ENCODE data around the gene TRPM3. TPM values are rescaled to one million over a fixed set of nuclear protein-coding genes. Genes with fewer than 3 reads are reported as not detected.

The TRPM3 gene
- total RNA-seq (2013): 0.04 TPM
- not detected for polyA plus RNA-seq
- under 0.01 TPM in 1 of 2 replicates, not detected in the other for polyA minus RNA-seq
- total RNA-seq: 0 to 6.8 (median 0.31) reads per million in 11 experiments

- DNase-seq: no peak
- H3K4me3 Mint-ChIP-seq: no peak within 1 kb of the TSS
- peaks cover 0 to 7% of the 10 kb centered on the region in 2 donors for H3K27me3 ChIP-seq (ENCODE audit: control insufficient read depth in 2 of 2, insufficient read depth in 2 of 2, low read length in 2 of 2)
- H2AFZ ChIP-seq (ENCODE audit: insufficient read depth, low read depth, low read length, poor library complexity, severe bottlenecking): no peak within 1 kb of the TSS
- no peak within 1 kb of the TSS for H3K9ac ChIP-seq (ENCODE audit: insufficient read depth, low read length, poor library complexity, severe bottlenecking)
- no peaks in the 10 kb centered on the region for H3K36me3 ChIP-seq (replicated peaks in 1 of 2; ENCODE audit: control insufficient read depth in 1 of 2, insufficient read depth in 2 of 2, low read length in 2 of 2)
- WGBS (ENCODE audit: insufficient coverage): 5% methylated on average over 7 of the region's 19 CpGs
- no peaks in the 10 kb centered on the region for H4K20me1 ChIP-seq (ENCODE audit: insufficient read depth, low read length)
- no peak for TF ChIP-seq CTCF (IDR thresholded peaks at IDR 0.05)
- no peaks in the 10 kb centered on the region for H3K4me1 Mint-ChIP-seq
- H3K27ac Mint-ChIP-seq: no peak within 1 kb of the TSS
- no peaks in the 10 kb centered on the region for H3K9me3 ChIP-seq (replicated peaks in 1 of 2; ENCODE audit: control insufficient read depth in 1 of 2, insufficient read depth in 1 of 2, low read length in 2 of 2)
- no peaks in the 10 kb centered on the region for H3K79me2 ChIP-seq (ENCODE audit: insufficient read depth, low read length)
- H3K4me1 ChIP-seq (ENCODE audit: control insufficient read depth in 1 of 2, insufficient read depth in 2 of 2, low read length in 2 of 2): no peaks in the 10 kb centered on the region
- H3K4me3 ChIP-seq (replicated peaks in 1 of 3; ENCODE audit: low read depth in 2 of 3, low read length in 3 of 3): no peak within 1 kb of the TSS
- no peak within 1 kb of the TSS for H3K4me2 ChIP-seq (replicated peaks; ENCODE audit: extremely low read depth, low read length, poor library complexity, severe bottlenecking)
- H3K9me3 Mint-ChIP-seq: peaks cover 0 to 2% (median 0%) of the 10 kb centered on the region in 7 donors
- H3K27ac ChIP-seq (ENCODE audit: low read depth in 1 of 2, low read length in 2 of 2): no peak within 1 kb of the TSS
- intact Hi-C loops (cut with micrococcal nuclease): no loop called here
- H3K36me3 Mint-ChIP-seq: no peaks in the 10 kb centered on the region
- H3K27me3 Mint-ChIP-seq (ENCODE audit: low read depth in 3 of 3): peaks cover 4 to 13% (median 9%) of the 10 kb centered on the region in 3 donors
Observed at GRCh38 chr9:71121275-71122021, at the start of gene TRPM3. TSS of gene TRPM3 (minus strand) at chr9:71121621. CDS start at chr9:71121354, 267 bp downstream.

- Histone ChIP-seq H3K4me2 (replicated peaks; ENCODE audit: extremely low read depth, low read length, poor library complexity, severe bottlenecking) (no peak overlapping the region), H2AFZ (ENCODE audit: insufficient read depth, low read depth, low read length, poor library complexity, severe bottlenecking) (no peak overlapping the region), H4K20me1 (ENCODE audit: insufficient read depth, low read length) (no peaks in the 10 kb centered on the region), H3K27ac (ENCODE audit: low read depth in 1 of 2, low read length in 2 of 2) (no peak overlapping the region), H3K79me2 (ENCODE audit: insufficient read depth, low read length) (no peaks in the 10 kb centered on the region), H3K9me3 (replicated peaks in 1 of 2; ENCODE audit: control insufficient read depth in 1 of 2, insufficient read depth in 1 of 2, low read length in 2 of 2) (no peaks in the 10 kb centered on the region), H3K36me3 (replicated peaks in 1 of 2; ENCODE audit: control insufficient read depth in 1 of 2, insufficient read depth in 2 of 2, low read length in 2 of 2) (no peaks in the 10 kb centered on the region), H3K4me3 (replicated peaks in 1 of 3; ENCODE audit: low read depth in 2 of 3, low read length in 3 of 3) (no peak overlapping the region), H3K4me1 (ENCODE audit: control insufficient read depth in 1 of 2, insufficient read depth in 2 of 2, low read length in 2 of 2) (no peaks in the 10 kb centered on the region), H3K9ac (ENCODE audit: insufficient read depth, low read length, poor library complexity, severe bottlenecking) (no peak overlapping the region), H3K27me3 (ENCODE audit: control insufficient read depth in 2 of 2, insufficient read depth in 2 of 2, low read length in 2 of 2) (no peaks in the 10 kb centered on the region)
- Mint-ChIP-seq H3K4me1 (no peaks in the 10 kb centered on the region), H3K27me3 (ENCODE audit: low read depth in 3 of 3) (peaks cover 1% of the 10 kb centered on the region in 3 donors), H3K9me3 (peaks cover 0 to 10% (median 4%) of the 10 kb centered on the region in 7 donors), H3K27ac (no peak overlapping the region), H3K36me3 (no peaks in the 10 kb centered on the region), H3K4me3 (no peak overlapping the region)
- intact Hi-C loops (cut with micrococcal nuclease): no loop called here
- DNase-seq: no peak
- TF ChIP-seq CTCF (IDR thresholded peaks at IDR 0.05): no peak
Observed at GRCh38 chr9:71168418-71168817, 47.0 kb upstream of the TRPM3 start.

All from CD14-positive monocyte (primary cell).